Measurements from ENCODE around the gene ABCC8.

ABCC8 gene

DNA sequence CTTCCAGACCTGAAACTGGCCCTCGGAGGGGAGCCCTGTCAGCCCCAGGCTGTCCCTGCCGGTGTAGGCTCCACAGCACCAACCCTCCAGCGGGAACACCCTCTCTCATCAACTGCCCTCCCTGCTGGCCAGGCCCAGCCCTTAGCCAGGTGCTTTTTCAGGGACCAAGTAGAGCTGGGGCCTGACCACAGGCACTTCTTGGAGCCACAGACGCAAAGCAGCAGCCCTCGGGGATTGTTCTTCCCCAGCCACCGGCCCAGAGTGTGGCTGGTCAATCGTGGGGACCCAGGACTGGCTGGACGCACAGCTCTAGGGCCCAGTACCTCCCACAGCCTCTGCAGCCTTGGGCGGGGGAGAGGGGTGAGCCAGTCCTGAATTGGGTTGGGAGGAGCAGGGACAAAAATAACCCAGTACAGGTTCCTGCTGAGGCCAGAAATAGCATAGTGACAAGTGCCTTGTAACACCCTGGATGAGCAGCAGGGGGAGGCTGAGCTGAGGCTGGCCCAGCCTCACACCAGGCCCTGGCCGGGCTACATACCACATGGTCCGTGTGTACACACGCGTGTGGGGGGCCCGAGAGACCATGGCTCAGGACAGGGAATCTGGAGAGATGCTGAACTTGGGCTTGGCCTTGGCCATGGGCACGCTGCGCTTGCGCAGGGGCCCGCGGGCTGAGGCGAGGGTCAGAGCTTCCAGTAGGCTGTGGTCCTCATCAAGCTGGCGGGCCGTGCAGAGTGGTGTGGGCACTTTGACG lies 90.1 kb downstream of the ABCC8 start:
- peak; percentile 36 for DNase-seq (ENCODE audit: low read depth)

DNA sequence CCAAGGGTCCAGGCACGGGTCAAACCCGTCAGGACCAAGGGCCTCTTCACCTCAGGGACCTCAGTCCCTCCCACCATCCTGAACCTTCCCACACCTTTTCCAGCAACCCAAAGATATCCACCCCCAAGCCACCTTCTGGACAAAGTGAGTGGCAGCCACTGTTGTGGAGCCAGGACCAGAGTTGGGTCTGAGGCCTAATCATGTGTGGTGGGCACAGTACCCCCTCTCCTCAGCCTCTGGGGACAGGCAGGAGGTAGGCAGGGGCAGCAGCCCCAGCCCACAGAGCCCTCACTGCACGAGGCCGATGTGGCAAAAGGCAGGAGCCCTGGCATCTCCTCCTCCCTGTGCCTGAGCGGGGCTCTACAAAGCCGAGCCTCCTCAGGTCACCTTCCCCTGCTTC lies 90.7 kb downstream of the ABCC8 start:
- DNase-seq (ENCODE audit: low read depth): no peak

DNA sequence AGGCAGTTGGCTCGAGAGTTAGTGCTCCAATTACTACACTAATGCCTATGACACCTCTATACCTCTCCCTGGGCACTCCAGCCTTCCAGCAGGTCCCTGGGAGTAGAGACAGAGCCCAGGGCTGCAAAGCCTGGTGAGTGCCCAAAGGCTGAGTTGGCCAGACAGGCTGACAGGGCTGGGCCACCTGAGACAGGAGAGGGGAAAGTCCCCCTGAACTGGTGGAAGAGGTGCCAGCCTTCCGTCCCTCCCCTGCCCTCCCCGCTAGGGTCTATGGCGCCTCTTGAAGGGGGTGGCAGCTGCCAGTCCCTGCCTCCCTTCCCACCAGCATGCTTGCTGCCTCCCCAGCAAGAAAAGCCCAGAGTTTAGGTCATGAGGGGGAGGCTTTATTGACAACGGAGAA lies 91.2 kb downstream of the ABCC8 start:
- DNase-seq (ENCODE audit: low read depth): no peak

DNA sequence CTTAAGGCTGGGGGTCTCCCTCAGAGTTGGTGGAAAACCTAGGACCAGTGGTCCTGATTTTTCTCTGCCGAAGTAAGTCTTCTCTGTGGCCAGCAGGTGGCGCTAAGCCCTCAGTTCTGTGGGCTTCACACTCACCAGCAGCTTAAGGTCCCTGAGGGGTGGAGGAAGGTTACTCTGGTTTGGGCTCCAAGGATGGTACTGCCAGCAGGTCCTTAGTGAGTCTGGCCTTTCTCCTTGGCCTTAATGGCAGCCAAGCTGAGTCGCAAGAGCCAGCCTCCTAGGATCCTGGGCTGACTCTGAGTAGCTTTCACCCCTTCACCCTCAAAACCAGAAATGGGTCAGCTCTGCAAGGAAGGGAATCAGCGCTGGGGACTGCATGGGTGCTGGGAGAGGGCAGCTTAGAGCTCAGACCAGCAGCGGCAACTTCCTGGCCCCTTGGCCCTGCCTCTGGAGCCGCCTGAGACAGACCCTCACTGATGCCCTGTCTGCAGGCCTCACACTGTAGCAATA lies 92.6 kb downstream of the ABCC8 start:
- DNase-seq (ENCODE audit: low read depth): peak; percentile 50

DNA sequence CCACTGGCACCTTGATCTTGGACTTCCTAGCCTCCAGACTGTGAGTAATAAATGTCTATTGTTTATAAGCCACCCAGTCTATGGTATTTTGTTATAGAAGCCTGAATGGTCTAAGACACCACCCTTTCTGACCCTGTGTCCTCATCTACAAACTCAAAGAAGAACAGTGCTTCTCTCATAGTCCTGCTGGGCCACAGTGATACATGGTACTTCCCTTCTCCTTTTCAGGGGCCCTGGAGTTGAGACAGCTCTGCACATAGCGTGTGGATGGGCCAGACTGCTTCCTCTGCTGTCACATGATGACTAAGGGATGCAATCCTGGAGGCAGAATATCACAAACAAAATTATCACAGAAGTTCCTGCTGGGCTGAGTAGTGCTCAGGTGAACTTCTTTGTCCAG lies 93.2 kb downstream of the ABCC8 start:
- DNase-seq (ENCODE audit: low read depth): no peak

DNA sequence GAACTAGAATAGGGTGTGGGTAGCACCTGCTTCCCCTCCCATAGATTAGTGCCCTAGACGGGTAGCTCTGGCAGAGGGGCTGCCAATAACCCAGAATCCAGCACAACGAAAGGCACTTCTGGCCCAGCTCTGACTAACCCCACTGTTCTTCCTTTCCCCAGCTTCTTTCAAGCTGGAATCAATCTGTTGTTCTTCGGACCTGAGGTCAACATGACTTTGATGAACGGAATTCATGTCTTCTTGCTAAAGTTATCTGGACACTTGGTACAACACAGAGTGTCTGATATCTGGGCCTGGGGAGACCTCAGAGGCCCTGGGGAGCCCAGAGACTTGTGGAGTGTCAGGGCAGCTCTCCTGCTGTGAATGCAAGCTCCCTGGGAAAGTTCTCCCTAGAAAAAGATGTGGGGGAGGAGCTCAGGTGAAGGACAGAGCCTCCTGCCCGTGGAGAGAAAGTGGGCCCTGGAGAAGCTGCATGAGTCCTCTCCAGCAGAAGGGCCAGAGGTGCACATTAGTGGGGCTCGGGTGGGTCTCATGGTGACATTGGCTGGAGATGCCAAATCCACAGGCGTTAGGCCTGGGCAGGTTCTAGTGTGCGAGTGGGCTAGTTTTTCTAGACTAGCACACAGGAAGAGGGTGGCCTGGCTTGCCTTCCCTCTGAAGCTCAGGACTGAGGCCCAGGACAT lies 94.5 kb downstream of the ABCC8 start:
- DNase-seq (ENCODE audit: low read depth): no peak

DNA sequence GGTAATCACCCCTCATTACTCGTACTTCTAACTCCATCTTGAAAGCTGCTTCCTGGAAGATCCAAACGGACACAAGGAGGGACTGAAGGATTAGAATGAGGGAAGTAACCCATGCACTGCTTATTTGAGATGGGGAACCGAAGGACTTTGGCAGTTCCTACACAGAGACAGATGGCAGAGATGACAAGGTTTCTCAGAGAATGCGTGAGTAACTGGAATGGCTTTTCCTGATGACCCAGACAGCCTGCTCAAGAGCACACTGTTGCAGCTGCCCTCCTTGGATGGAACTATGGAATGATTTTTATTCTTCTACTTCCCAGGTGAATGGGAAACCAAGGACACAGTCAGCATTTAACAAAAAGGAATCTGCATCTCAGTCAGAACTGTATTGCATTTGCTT lies 95.5 kb downstream of the ABCC8 start:
- peak; percentile 31 for DNase-seq (ENCODE audit: low read depth)

DNA sequence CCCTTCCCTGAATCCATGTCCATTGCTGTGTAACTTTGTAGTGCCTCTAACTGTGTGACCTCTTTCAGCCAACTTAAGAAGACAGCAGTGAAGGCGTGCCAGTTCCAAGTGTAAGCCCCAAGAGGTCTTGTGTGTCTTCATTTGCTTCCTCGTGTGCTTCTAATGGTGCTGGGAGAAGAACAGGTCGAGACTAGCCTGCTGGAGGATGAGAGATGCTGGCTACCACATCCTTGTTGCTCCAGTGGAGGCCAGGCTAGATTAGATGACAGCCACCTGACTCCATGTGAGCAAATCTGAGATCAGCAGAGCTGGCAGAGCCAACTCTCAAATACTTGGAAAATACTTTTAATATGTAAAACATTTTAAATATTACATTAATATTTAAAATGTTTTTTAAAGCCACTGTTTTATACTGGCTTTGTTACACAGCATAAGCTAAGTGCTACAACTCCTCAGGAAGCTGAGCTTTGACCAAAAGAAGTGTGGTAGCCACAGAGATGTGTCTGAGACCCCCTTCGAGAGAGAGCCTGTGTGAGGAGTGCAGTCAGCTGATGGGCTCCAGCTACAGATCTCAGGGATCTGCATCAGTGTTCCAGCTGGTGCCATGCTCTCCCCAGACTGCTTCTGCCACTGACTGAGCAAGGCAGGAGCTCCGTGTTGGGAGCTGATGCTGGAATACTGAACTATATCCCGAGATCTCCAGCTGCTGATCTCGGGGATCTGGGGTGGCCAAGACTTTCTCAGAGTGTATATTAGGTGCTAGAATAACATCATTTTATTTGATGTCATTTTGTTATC lies 97.1 kb downstream of the ABCC8 start:
- DNase-seq (ENCODE audit: low read depth): no peak

DNA sequence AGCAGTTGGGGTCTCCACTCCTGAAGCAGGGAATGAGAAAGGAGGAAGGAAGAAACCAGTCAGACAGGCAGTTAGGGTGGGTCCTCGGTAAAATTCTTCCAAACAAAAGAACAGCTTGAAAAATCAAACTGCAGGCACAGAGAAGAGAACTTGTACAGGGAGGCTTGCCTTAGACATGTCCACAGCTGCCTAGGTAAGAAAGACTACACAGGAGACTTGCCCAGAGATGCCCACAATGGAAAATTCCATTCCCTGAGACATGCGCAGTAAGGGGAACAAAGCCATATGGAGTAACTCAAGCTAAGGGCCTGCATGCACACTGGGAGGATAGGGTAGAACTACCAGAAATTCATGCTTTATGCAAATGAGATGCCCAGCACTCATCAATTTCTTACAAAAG lies 98.0 kb downstream of the ABCC8 start:
- no peak for DNase-seq (ENCODE audit: low read depth)

DNA sequence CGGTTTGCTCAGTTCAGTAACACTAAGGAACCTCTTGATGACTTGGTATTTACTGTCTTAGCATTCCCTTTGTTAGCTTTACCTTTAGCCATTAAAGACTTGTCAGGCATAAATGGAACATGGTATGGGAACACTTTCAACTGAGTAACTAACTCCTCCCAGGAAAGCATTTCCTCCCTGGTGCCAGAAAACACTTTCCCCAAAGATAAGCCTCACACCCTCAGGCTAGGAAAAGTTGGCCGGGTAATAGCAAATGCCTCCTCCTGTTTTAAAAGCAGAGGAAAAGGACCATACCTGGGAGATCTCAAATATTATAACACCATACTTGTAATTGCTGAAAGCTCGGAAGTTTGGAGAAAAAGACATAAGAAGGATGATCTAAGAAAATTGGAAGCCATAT lies 100.2 kb downstream of the ABCC8 start:
- no peak for DNase-seq (ENCODE audit: low read depth)

DNA sequence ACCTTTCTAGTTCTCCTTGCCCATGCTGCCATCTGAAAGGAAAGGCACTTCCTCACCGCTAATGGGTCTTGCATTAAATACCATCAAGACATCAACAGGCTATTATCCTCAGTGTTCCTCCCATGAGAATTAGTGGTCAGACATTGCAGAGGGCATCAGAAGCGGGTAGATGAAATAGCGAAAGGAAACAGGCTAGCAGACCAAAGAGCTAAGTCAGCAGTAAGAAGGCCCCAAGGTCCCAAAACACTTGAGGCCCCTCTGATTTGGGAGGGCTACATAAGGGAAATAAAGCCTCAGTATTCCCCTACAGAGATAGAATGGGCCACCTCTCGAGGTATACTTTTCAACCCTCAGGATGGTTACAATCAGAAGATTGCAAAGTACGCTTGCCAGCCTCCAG lies 101.1 kb downstream of the ABCC8 start:
- no peak for DNase-seq (ENCODE audit: low read depth)

DNA sequence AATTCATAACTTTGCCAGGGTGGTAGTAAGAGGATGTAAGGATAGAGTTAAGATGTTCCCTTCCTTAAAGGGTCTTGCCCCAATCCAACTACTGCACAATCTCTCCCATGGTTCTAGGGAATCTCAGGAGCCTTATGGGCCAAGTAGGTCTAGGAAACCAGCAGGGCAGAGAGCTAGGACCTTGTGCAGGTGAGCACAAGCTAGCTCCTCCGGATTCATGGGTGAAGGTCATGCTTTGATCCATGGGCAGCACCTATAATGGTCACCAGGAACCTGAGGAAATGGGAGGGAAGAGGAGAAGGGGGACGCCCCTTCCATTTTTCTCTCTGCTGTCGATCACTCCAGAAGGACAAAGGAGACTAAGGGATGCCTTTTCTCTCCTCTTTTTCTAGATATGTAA lies 105.0 kb downstream of the ABCC8 start:
- no peak for DNase-seq (ENCODE audit: low read depth)

DNA sequence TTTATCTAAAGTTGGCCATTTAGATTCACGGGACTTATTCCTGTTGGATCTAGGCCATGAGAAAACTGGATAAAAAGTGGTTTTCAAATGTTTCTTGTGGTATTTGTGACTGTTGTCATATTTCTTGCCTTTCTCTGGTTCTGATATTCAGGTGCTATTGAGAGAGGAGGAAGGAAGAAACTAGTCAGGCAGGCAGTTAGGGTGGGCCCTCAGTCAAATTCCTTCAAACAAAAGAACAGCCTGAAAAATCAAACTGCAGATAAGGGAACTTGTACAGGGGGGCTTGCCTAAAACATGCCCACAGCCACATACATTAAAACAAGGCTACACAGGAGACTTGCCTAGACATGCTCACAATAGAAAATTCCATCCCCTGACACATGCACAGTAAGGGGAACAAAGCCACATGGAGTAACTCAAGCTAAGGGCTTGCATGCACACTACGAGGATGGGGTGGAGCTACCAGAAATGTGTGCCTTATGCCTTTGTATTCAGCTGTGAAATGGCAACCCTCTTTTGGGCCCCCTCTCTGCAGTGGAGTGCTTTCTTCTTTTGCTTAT lies 106.9 kb downstream of the ABCC8 start:
- DNase-seq (ENCODE audit: low read depth): no peak

DNA sequence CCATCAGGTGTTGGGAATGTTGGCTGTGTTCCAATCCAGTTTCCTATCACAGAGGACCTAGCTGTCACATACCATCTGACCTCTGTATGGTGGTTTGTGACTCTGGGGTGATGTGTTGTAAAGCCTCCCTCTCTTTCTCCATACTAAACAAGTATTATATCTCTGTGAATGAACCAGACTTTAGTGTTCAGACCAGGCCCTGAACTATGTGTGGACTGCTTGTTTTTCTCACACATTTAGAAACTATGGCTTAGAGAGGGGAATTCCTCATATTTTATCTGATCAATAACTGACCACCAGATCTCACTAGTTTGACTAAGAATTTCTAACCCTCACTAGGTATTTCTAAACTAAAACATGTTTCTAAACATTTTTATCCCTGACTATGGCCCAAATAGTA lies 107.6 kb downstream of the ABCC8 start:
- no peak for DNase-seq (ENCODE audit: low read depth)

DNA sequence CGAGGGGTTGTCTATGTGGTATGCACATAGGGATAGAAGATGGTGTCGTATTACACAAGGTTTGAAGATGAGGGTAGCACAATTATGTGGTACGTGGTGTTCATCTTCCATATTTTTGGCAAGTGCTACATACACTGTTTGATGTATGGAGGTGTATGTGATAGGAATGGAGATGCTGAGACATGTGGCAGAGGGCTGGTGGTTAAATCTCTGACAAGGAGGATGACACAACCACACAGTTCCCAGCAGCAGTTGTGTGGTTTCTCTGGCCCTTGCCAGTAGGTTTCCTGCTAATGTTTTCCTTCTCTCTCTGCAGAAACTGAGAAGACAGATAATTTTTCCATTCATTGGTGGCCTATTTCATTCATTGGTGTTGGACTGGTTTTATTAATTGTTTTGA lies 108.1 kb downstream of the ABCC8 start:
- DNase-seq (ENCODE audit: low read depth): no peak

DNA sequence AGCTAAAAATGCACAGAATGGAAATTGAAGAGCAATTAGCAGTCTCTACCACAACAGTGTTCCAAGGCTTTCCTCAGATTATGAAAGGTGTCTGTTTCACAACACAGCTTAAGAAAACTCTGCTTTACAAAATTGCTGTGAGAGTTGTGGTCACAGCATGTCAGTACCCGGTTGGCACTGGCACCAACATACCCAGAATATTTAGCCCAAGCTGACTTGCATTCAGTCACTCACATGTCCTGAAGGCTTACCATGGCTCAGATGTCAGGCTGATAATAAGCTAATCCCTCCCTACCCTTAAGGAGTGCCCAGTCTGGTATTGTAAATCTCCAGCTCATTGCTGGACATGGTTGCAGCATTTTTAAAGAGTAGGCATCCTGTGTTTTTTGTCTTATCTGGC lies 110.2 kb downstream of the ABCC8 start:
- DNase-seq (ENCODE audit: low read depth): no peak

DNA sequence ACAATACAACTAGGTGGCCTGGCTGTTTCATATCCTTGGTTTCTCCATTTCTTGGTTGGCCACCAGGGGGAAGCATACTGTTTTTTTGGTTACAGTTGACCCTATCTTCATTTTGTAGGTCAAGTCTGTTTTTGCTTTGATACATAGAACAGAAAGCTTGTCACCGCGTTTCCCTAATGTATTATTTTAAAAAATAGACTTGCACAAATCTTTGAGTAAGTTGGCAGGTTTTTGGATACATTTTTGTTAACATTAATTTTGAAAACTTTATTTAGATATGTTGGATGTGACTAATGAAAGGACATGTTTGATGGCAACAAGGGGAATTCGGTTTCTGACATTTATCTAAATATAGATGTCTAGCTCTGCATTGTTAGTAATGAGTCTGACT lies 122.0 kb downstream of the ABCC8 start:
- peak; percentile 55 for DNase-seq (ENCODE audit: low read depth)

DNA sequence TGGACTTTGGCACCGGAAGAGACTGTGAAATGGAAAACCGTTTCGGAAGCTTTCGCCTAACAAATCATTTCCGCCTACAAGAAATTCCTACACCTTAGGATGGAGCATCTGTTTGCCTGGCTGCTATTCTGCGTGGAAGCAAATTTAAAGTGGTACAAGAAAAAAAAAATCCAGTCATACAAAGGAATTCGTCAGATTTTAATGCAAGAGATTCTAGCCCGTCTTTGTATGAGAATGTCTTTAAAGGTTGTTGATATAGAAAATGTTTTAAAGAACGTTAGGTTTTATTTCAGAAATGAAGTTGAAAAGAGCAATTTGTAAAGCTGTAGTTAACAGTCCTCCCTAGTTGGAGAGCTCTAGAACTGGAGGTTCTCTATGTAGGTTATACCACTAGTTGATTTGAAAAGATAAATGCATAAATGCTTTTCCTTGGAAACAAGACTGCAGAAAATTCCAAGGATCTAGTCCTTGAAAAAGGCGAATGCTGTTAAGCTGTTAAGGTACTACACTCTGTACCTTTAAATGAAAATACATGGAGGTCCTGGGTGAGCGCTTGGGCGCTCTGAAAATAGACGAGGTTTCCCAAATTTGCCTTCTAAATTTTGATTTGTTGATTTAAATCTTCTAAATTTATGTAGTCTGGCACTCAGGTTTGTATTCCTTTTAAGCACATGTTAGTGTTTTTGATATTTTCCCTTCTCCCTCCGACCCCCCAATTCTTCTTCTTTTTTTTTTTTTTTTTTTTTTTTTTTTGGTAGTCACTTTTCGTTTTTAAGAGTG lies 122.6 kb downstream of the ABCC8 start:
- DNase-seq (ENCODE audit: low read depth): no peak

DNA sequence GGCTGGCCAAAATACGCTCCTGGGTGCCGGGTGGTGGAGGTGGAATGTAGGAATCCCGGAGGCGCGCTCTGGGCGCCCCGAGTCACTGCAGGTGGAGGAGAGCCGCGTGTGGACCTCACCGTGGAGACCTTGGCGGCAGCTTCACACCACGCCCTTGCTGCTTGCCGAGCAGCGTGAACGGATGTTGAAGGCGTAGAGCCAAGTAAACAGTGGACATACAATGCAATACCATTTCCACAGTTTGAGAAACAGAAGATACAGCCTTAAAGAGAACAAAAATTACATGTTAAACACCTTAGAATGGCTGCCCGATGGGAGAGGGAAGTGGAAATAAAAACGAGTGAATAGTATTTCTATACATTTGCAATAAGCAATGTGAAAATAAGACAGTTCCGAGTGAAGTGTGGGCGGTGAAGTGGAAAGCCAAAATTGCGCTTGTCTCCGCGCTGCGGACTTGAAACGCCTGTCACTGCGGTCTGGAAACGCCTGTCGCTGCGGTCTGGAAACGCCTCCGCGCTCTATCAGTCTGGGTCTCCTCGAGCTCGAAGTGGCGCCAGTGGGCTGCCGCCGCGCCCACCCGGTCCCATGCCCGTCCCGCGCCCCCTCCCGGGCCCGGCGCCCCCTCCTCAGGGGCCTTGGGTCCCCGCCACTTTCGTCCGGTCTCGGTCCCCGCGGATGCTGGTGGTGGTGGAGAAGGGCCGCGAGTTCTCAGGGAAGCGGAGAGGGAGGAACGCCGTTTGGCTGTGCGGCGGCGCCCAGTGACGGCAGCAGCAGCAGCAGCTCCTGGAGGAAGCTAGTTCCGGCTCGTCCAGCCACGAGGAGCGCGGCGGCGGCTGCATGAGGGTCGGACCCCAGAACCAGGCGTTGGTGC lies 123.5 kb downstream of the ABCC8 start:
- no peak for DNase-seq (ENCODE audit: low read depth)

DNA sequence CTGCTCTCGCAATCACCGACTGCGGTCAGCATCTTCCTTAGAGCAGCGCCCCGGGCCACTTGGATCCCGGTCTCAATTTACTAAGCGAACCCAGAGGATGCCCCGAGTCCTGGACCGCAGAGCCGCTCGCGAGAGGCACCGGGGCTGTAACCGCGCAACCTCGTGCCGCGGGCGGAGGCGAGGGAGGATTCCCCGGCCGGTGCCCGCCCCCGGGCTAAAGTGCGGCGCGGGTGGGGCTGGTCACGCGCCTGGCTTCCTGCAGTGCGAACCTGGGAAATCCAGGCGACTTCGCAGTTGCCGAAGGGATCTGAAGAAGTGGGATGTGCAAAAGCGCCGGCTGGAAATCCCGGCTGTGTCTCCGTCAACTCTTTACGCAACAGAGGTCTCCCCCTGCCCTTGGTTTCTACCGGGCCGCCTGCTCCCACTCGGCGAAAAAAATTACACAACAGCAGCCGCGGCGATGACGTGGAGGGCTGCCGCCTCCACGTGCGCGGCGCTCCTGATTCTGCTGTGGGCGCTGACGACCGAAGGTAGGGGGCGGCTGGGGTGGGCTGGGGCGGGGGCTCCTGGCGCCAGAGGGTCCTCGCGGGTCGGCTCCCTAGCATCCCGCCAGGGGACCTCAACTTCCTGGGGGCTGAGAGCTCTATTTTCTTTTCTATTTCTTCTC lies 125.0 kb downstream of the ABCC8 start, which contains the start of gene NCR3LG1:
Gene NCR3LG1, plus strand, starts transcription at position 291 of the 667 bp plus-strand sequence. Its CDS starts 170 bp downstream, at position 461.
- no peak for DNase-seq (ENCODE audit: low read depth)
